IPS DF 6.9 (cell line): ENCODE results near the gene NDOR1.

Source experiments
- DNase-seq: peaks from one replicate; pipeline ENCODE4 v3.0.0-alpha.2; 2013; ENCODE audit warnings: low read depth, low spot score
- H3K27ac ChIP-seq: one replicate; pipeline ENCODE4 v1.5.1; 2013; ENCODE audit warnings: low read length, control low read depth
- H3K27me3 ChIP-seq: 2 replicates; pipeline ENCODE4 v1.6.1; 2013; ENCODE audit warnings: mild to moderate bottlenecking, low read length; ENCODE audit not compliant: control insufficient read depth, insufficient read depth
- H3K36me3 ChIP-seq: 2 replicates; pipeline ENCODE4 v1.6.1; 2013; ENCODE audit warnings: low read length; ENCODE audit not compliant: control insufficient read depth, insufficient read depth
- H3K4me1 ChIP-seq: 2 replicates; pipeline ENCODE4 v1.6.1; 2013; ENCODE audit warnings: low read length; ENCODE audit not compliant: control insufficient read depth, insufficient read depth
- H3K4me3 ChIP-seq: 2 replicates; pipeline ENCODE4 v1.5.1; 2013; ENCODE audit warnings: mild to moderate bottlenecking, low read length
- H3K9me3 ChIP-seq: 2 replicates; pipeline ENCODE4 v1.6.1; 2013; ENCODE audit warnings: low read length, inconsistent platforms; ENCODE audit not compliant: control insufficient read depth, insufficient read depth
- WGBS: extraction: QIAGEN DNeasy Blood & Tissue Kit; methylation state at CpG from one replicate; pipeline ENCODE4 v1.1.7; 2013; ENCODE audit warnings: mixed read lengths, missing lambda C conversion rate; ENCODE audit not compliant: insufficient read length, insufficient coverage; 5-methylcytosine and 5-hydroxymethylcytosine counted together

The NDOR1 gene

GRCh38 chr9:137191245-137191644 is 14.3 kb upstream of the NDOR1 start:
- DNase-seq = no peak
- H3K27ac ChIP-seq = no peak overlapping the region
- H3K36me3 ChIP-seq = 0 out of 2 replicates have a peak, but pooled peaks cover 3% of the 10 kb centered on the region
- no CpG with 5 or more reads among the region's 3 CpGs for WGBS
- no peaks in the 10 kb centered on the region for H3K27me3 ChIP-seq
- H3K4me3 ChIP-seq = no peak overlapping the region
- peaks cover 7% of the 10 kb centered on the region for H3K4me1 ChIP-seq
- no peaks in the 10 kb centered on the region for H3K9me3 ChIP-seq

- peaks cover 5% of the 10 kb centered on the region; the same call in 1 of the 2 replicates for H3K36me3 ChIP-seq
- no peaks in the 10 kb centered on the region for H3K27me3 ChIP-seq
- WGBS = no CpG with 5 or more reads among the region's 22 CpGs
- H3K4me1 ChIP-seq = peaks cover 7% of the 10 kb centered on the region
- H3K27ac ChIP-seq = no peak overlapping the region
- no peak for DNase-seq
- H3K9me3 ChIP-seq = no peaks in the 10 kb centered on the region
- H3K4me3 ChIP-seq = no peak overlapping the region
Measured at GRCh38 chr9:137191691-137192447, 13.6 kb upstream of the NDOR1 start.

- no peaks in the 10 kb centered on the region for H3K27me3 ChIP-seq
- WGBS = no CpG with 5 or more reads among the region's 10 CpGs
- peaks cover 5% of the 10 kb centered on the region; the same call in 1 of the 2 replicates for H3K36me3 ChIP-seq
- H3K27ac ChIP-seq = no peak overlapping the region
- no peak overlapping the region for H3K4me3 ChIP-seq
- H3K4me1 ChIP-seq = peaks cover 7% of the 10 kb centered on the region
- no peak for DNase-seq
- no peaks in the 10 kb centered on the region for H3K9me3 ChIP-seq
Measured at GRCh38 chr9:137192448-137192780, 13.1 kb upstream of the NDOR1 start.

GRCh38 chr9:137192859-137193258 is 12.6 kb upstream of the NDOR1 start:
- peaks cover 7% of the 10 kb centered on the region for H3K4me1 ChIP-seq

GRCh38 chr9:137193771-137194170 is 11.7 kb upstream of the NDOR1 start:
- no peaks in the 10 kb centered on the region for H3K27me3 ChIP-seq
- WGBS = no CpG with 5 or more reads among the region's 14 CpGs

More at GRCh38 chr9:137192859-137193258, 12.6 kb upstream of the NDOR1 start:
- Histone ChIP-seq H3K36me3 (peaks cover 5% of the 10 kb centered on the region; the same call in 1 of the 2 replicates), H3K27me3 (no peaks in the 10 kb centered on the region), H3K9me3 (no peaks in the 10 kb centered on the region), H3K4me3 (no peak overlapping the region), H3K27ac (no peak overlapping the region)
- no peak for DNase-seq
- no CpG with 5 or more reads among the region's 2 CpGs for WGBS

GRCh38 chr9:137194388-137194787 is 11.1 kb upstream of the NDOR1 start:
- Histone ChIP-seq H3K4me3 (no peak overlapping the region), H3K36me3 (peaks cover 5% of the 10 kb centered on the region; the same call in 1 of the 2 replicates), H3K9me3 (no peaks in the 10 kb centered on the region), H3K27ac (no peak overlapping the region), H3K27me3 (no peaks in the 10 kb centered on the region), H3K4me1 (peaks cover 13% of the 10 kb centered on the region)
- no peak for DNase-seq
- no CpG with 5 or more reads among the region's 16 CpGs for WGBS

More at GRCh38 chr9:137193771-137194170, 11.7 kb upstream of the NDOR1 start:
- H3K36me3 ChIP-seq = peaks cover 5% of the 10 kb centered on the region; the same call in 1 of the 2 replicates
- H3K4me3 ChIP-seq = no peak overlapping the region
- H3K4me1 ChIP-seq = peaks cover 10% of the 10 kb centered on the region
- H3K27ac ChIP-seq = no peak overlapping the region
- no peak for DNase-seq
- H3K9me3 ChIP-seq = no peaks in the 10 kb centered on the region

- Histone ChIP-seq H3K27me3 (no peaks in the 10 kb centered on the region), H3K4me1 (peaks cover 8% of the 10 kb centered on the region), H3K9me3 (no peaks in the 10 kb centered on the region), H3K36me3 (peaks cover 5% of the 10 kb centered on the region; the same call in 1 of the 2 replicates), H3K27ac (no peak overlapping the region), H3K4me3 (no peak overlapping the region)
- WGBS = no CpG with 5 or more reads among the region's 10 CpGs
- DNase-seq = no peak
Measured at GRCh38 chr9:137194909-137195308, 10.6 kb upstream of the NDOR1 start.

GRCh38 chr9:137195525-137196220 is 9.8 kb upstream of the NDOR1 start:
- no peak overlapping the region for H3K27ac ChIP-seq
- H3K4me1 ChIP-seq = peaks cover 8% of the 10 kb centered on the region
- peaks cover 5% of the 10 kb centered on the region; the same call in 1 of the 2 replicates for H3K36me3 ChIP-seq
- no CpG with 5 or more reads among the region's 21 CpGs for WGBS
- H3K9me3 ChIP-seq = no peaks in the 10 kb centered on the region
- DNase-seq = no peak
- no peak overlapping the region for H3K4me3 ChIP-seq
- H3K27me3 ChIP-seq = no peaks in the 10 kb centered on the region

GRCh38 chr9:137198051-137198901 is 7.2 kb upstream of the NDOR1 start:
- no peak for DNase-seq
- H3K9me3 ChIP-seq = no peaks in the 10 kb centered on the region
- H3K27me3 ChIP-seq = no peaks in the 10 kb centered on the region
- no CpG with 5 or more reads among the region's 19 CpGs for WGBS
- H3K27ac ChIP-seq = no peak overlapping the region
- H3K4me3 ChIP-seq = no peak overlapping the region
- H3K36me3 ChIP-seq = peaks cover 3% of the 10 kb centered on the region; the same call in 1 of the 2 replicates
- H3K4me1 ChIP-seq = peaks cover 10% of the 10 kb centered on the region

GRCh38 chr9:137198902-137199283 is 6.6 kb upstream of the NDOR1 start:
- Histone ChIP-seq H3K27me3 (no peaks in the 10 kb centered on the region), H3K4me3 (no peak overlapping the region), H3K27ac (no peak overlapping the region), H3K4me1 (peaks cover 10% of the 10 kb centered on the region), H3K36me3 (peaks cover 3% of the 10 kb centered on the region; the same call in 1 of the 2 replicates), H3K9me3 (no peaks in the 10 kb centered on the region)
- no CpG with 5 or more reads among the region's 11 CpGs for WGBS
- no peak for DNase-seq
